Smooth muscle cell (in vitro differentiated cells): Measurements from ENCODE around the gene CCT3. TPM values are rescaled to one million over a fixed set of nuclear protein-coding genes. Genes with fewer than 3 reads are reported as not detected.
"Not testable (repeated sequence)": the region's sequence is repeated elsewhere in the genome, so short reads cannot be mapped to it uniquely, and the experiment has no call there.

Experiments used
- DNase-seq: peaks from one replicate; lab custom pipeline; 2025; ENCODE audit not compliant: unreplicated experiment; lab: John Stamatoyannopoulos, UW
- H2AFZ ChIP-seq: fragments of 200-600 bp; sonication (generic); 2 replicates; pipeline ENCODE4 v1.6.0; 2016; ENCODE audit warnings: antibody characterized with exemption, low read depth, mild to moderate bottlenecking
- H3F3A ChIP-seq: fragments of 200-600 bp; sonication (generic); 2 replicates; pipeline ENCODE4 v1.6.0; 2017; ENCODE audit warnings: antibody characterized with exemption, low read depth
- H3K27ac ChIP-seq: fragments of 200-600 bp; sonication (generic); 2 replicates; pipeline ENCODE4 v1.5.1; 2016; ENCODE audit warnings: low read depth, mild to moderate bottlenecking
- H3K27me3 ChIP-seq: fragments of 200-600 bp; sonication (generic); 2 replicates; pipeline ENCODE4 v1.6.1; 2016; ENCODE audit warnings: low read depth, mild to moderate bottlenecking
- H3K36me3 ChIP-seq: fragments of 200-600 bp; sonication (generic); 2 replicates; pipeline ENCODE4 v1.5.1; 2016; ENCODE audit warnings: low read depth
- H3K4me1 ChIP-seq: fragments of 200-600 bp; sonication (generic); 2 replicates; pipeline ENCODE4 v1.5.1; 2016; ENCODE audit warnings: low read depth
- H3K4me2 ChIP-seq: fragments of 200-600 bp; sonication (generic); 2 replicates; pipeline ENCODE4 v1.6.0; 2016; ENCODE audit warnings: mild to moderate bottlenecking
- H3K4me3 ChIP-seq: fragments of 200-600 bp; sonication (generic); 2 replicates; pipeline ENCODE4 v1.5.1; 2016; ENCODE audit warnings: mild to moderate bottlenecking
- H3K79me2 ChIP-seq: fragments of 200-600 bp; sonication (generic); 2 replicates; pipeline ENCODE4 v1.6.0; 2016; ENCODE audit warnings: low read depth, mild to moderate bottlenecking
- H3K9ac ChIP-seq: fragments of 200-600 bp; sonication (generic); 2 replicates; pipeline ENCODE4 v1.6.0; 2016; ENCODE audit warnings: low read depth
- H3K9me3 ChIP-seq: fragments of 200-600 bp; sonication (generic); replicated peaks from 2 replicates; pipeline ENCODE4 v1.5.1; 2016; ENCODE audit warnings: low read depth
- H4K20me1 ChIP-seq: fragments of 200-600 bp; sonication (generic); 2 replicates; pipeline ENCODE4 v1.6.0; 2016; ENCODE audit warnings: low read depth
- WGBS: methylation state at CpG from one replicate; pipeline ENCODE4 v1.1.7; 2016; ENCODE audit warnings: low lambda C conversion rate; 5-methylcytosine and 5-hydroxymethylcytosine counted together
- polyA plus RNA-seq: library from polyadenylated mRNA; unstranded; fragments of >200 nt; fragmentation: Nextera tagmentation; extraction: Ambion mirVana; gene quantifications from 2 replicates; pipeline ENCODE4 v1.2.1, GENCODE V29; 2016
- total RNA-seq: library from RNA; depleted of rRNA; stranded (reverse); fragments of >200 nt; gene quantifications from 2 replicates; pipeline ENCODE4 v1.2.3, GENCODE V29; 2014
- TF ChIP-seq, protein P1 (sequence below): fragments of 200-600 bp; sonication (generic); IDR thresholded peaks from 2 replicates; pipeline ENCODE4 v1.5.1; 2017; ENCODE audit warnings: borderline replicate concordance, mild to moderate bottlenecking, antibody characterized with exemption; ENCODE audit not compliant: insufficient read depth, poor library complexity, severe bottlenecking

The CCT3 gene
- total and polyA plus RNA-seq, 2 experiments from 2014 or later = 147 to 179 TPM

DNA sequence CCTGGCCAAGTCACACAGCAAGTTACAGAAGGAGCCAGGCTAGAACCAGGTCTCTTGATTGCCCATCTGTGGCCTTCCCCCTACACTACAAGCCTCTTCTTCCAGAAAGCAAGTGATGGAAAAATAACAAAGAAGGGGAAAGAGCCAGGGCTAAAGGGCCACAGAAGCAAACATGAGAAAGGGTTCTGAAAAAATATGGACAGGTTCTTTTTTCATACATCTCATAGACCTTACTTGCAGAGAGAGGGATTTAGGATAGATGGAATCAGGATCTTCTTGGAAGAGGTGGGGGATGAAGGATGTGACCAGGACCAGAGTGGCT lies 34.1 kb upstream of the CCT3 start:
- TF ChIP-seq, protein P1, sequence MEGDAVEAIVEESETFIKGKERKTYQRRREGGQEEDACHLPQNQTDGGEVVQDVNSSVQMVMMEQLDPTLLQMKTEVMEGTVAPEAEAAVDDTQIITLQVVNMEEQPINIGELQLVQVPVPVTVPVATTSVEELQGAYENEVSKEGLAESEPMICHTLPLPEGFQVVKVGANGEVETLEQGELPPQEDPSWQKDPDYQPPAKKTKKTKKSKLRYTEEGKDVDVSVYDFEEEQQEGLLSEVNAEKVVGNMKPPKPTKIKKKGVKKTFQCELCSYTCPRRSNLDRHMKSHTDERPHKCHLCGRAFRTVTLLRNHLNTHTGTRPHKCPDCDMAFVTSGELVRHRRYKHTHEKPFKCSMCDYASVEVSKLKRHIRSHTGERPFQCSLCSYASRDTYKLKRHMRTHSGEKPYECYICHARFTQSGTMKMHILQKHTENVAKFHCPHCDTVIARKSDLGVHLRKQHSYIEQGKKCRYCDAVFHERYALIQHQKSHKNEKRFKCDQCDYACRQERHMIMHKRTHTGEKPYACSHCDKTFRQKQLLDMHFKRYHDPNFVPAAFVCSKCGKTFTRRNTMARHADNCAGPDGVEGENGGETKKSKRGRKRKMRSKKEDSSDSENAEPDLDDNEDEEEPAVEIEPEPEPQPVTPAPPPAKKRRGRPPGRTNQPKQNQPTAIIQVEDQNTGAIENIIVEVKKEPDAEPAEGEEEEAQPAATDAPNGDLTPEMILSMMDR = no peak
- H3K4me1 ChIP-seq = no peaks in the 10 kb centered on the region
- H3K9ac ChIP-seq = no peak overlapping the region
- H3K27ac ChIP-seq = no peak overlapping the region
- no peaks in the 10 kb centered on the region for H3K79me2 ChIP-seq
- no peak overlapping the region for H2AFZ ChIP-seq
- no peak for DNase-seq
- H3K36me3 ChIP-seq = no peaks in the 10 kb centered on the region
- H3F3A ChIP-seq = no peaks in the 10 kb centered on the region
- no peaks in the 10 kb centered on the region for H3K27me3 ChIP-seq
- H4K20me1 ChIP-seq = no peaks in the 10 kb centered on the region
- H3K4me2 ChIP-seq = no peak overlapping the region
- no peak overlapping the region for H3K4me3 ChIP-seq
- H3K9me3 ChIP-seq = no peaks in the 10 kb centered on the region

DNA sequence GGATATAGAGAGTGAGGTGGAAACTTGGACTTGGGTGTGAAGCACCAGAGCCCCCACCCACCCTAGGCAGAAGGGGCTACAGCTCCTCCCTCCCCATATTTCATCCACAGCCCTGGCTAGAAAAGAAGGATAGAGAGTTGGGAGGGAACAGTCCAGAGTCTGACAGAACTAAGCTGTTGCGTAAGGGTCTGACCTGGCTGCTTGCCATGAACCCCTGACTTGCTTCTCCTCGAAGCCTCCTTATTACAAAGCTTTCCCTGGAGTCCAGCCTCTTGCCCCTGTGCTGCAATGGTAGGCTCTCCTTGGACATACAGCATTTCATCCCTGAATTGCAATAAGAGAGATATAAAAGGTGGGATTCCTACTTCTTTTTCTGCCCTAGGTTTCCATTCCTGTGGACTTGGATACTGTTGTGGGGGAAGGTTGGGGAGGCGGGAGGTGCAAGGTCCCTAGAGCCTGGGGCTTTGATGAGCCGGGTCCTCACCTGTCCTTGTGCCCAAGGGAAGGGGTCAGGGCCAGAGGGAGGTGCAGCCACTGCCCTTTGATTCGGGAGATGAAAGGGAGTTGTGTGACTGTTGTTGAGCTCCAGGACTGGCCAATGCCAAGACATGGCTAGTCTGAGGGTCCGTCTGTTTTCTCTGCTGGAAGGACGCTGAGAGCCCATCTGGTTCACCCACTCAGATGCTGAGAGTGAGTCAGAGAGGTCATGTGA lies 33.6 kb upstream of the CCT3 start:
- no peak overlapping the region for H3K27ac ChIP-seq
- no peaks in the 10 kb centered on the region for H3F3A ChIP-seq
- no peaks in the 10 kb centered on the region for H3K4me1 ChIP-seq
- H3K79me2 ChIP-seq = no peaks in the 10 kb centered on the region
- no peak overlapping the region for H3K9ac ChIP-seq
- no peaks in the 10 kb centered on the region for H3K36me3 ChIP-seq
- DNase-seq = no peak
- no peak overlapping the region for H3K4me3 ChIP-seq
- H2AFZ ChIP-seq = no peak overlapping the region
- WGBS = 58% methylated on average over 7 of the region's 7 CpGs
- H4K20me1 ChIP-seq = no peaks in the 10 kb centered on the region
- H3K9me3 ChIP-seq = no peaks in the 10 kb centered on the region
- no peaks in the 10 kb centered on the region for H3K27me3 ChIP-seq
- H3K4me2 ChIP-seq = no peak overlapping the region
- TF ChIP-seq, protein P1 = no peak

DNA sequence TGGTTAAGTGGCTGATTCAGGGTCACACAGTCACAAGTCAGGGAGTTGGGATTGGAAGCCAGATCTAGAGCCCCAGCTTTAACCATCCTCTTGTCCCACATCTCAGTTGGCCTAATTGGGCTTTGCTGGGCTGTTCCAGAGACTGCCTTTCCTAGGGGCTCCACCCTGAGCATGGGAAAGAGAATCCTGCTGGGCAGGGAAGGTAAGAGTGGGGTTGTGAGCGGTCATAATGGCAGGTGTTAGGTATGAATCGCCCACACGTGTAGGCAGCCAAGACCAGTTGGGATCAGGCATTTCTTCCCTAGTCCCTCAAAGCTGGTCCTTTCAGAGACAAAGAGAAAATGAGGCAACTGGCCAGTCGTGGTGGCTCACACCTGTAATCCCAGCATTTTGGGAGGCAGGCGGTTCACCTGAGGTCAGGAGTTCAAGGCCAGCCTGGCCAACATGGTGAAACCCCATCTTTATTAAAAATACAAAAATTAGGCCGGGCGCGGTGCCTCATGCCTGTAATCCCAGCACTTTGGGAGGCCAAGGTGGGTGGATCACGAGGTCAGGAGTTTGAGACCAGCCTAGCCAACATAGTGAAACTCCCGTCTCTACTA lies 31.7 kb upstream of the CCT3 start:
- not testable (repeated sequence) for H3K4me1 ChIP-seq, DNase-seq, H3K9ac ChIP-seq, H3K27ac ChIP-seq, H4K20me1 ChIP-seq, H3K79me2 ChIP-seq, H3F3A ChIP-seq, H3K9me3 ChIP-seq, H3K27me3 ChIP-seq, H2AFZ ChIP-seq, H3K36me3 ChIP-seq
- 92% methylated on average over 10 of the region's 10 CpGs for WGBS
- H3K4me2 ChIP-seq = peak overlapping the region; percentile 85
- peak overlapping the region; percentile 45 for H3K4me3 ChIP-seq

DNA sequence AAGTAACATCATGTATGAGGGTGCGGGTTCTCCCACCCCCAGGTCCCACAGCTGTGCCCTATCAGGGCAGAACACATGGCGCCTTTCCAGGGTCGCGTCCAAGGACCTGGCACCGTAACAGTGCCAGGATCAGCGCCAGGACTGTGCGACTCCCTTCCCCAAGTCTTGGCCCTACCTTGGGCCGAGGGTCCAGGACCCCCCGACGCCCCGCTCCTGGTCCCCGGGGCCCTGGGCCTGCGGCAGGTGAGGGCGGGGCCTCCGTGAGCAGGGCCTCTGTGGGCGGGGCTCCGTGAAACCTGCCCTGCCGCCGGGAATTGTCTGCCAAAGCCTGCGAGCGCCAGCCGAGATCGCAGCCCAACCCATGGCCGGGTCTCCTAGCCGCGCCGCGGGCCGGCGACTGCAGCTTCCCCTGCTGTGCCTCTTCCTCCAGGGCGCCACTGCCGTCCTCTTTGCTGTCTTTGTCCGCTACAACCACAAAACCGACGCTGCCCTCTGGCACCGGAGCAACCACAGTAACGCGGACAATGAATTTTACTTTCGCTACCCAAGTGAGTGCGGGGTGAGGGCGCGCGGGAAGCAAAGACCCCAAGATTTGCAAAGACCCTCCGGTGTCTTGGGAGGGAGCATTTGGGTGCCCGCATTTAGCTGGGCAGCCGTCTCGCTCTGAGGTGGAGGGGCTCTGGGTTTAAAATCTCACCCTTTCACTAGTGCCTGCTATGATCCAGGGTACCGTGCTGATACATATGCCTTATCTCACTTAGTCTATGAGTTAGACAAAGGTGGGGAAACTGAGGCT lies 31.0 kb upstream of the CCT3 start, which contains the start of gene RHBG:
RHBG (plus strand) TSS at position 323 of the 796 bp plus-strand sequence; CDS start at position 362, 39 bp downstream.
- Histone ChIP-seq H2AFZ (peak within 1 kb of the TSS; percentile 76), H3F3A (no peaks in the 10 kb centered on the region), H3K36me3 (no peaks in the 10 kb centered on the region), H3K4me2 (peak within 1 kb of the TSS; percentile 85), H3K9ac (no peak within 1 kb of the TSS), H3K9me3 (no peaks in the 10 kb centered on the region), H4K20me1 (no peaks in the 10 kb centered on the region), H3K4me1 (no peaks in the 10 kb centered on the region), H3K79me2 (no peaks in the 10 kb centered on the region), H3K27ac (no peak within 1 kb of the TSS), H3K27me3 (no peaks in the 10 kb centered on the region), H3K4me3 (peak within 1 kb of the TSS; percentile 45)
- DNase-seq = no peak
- 16% methylated on average over 44 of the region's 48 CpGs for WGBS
- TF ChIP-seq, protein P1 = no peak
